Measurements from ENCODE around the gene HOMEZ.
"Not testable (repeated sequence)": the region's sequence is repeated elsewhere in the genome, so short reads cannot be mapped to it uniquely, and the experiment has no call there.

The HOMEZ gene

GRCh38 chr14:23281247-23281646 lies 4.7 kb downstream of the HOMEZ start:
- DNase-seq = no peak

DNA sequence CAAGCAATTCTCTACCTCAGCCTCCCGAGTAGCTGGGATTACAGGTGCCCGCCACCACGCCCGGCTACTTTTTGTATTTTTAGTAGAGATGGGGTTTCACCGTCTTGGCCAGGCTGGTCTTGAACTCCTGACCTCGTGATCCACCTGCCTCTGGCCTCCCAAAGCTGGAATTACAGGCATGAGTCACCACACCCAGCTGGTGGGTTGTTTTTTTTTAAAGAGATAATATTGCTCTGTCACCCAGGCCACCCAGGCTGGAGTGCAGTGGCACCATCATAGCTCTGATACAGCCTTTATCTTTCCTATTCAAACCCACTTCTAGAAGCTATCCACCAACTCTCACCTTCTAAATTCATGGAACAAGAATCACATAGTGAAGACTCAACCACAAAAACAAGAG lies 8.0 kb downstream of the HOMEZ start:
- not testable (repeated sequence) for DNase-seq

GRCh38 chr14:23277189-23277588 lies 8.7 kb downstream of the HOMEZ start:
- no peak for DNase-seq

GRCh38 chr14:23275412-23275811 lies 10.5 kb downstream of the HOMEZ start:
- DNase-seq = no peak

DNA sequence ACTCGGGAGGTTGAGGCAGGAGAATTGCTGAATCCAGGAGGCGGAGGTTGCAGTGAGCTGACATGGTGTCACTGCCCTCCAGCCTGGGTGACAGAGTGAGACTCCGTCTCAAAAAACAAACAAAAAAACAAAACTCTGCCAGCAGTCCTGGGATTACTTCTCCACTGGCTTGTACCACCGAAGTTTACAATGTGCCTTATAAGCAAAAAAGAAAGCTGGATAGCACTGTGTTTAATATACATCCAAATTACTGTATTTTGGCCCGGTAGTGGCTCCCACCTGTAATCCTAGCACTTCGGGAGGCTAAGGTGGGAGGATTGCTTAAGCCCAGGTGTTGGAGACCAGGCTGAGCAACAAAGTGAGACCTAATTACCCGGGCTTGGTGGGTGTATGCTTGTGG lies 16.7 kb downstream of the HOMEZ start:
- DNase-seq = no peak

- DNase-seq = not testable (repeated sequence)
Observed at GRCh38 chr14:23260849-23261248, 25.1 kb downstream of the HOMEZ start.

DNA sequence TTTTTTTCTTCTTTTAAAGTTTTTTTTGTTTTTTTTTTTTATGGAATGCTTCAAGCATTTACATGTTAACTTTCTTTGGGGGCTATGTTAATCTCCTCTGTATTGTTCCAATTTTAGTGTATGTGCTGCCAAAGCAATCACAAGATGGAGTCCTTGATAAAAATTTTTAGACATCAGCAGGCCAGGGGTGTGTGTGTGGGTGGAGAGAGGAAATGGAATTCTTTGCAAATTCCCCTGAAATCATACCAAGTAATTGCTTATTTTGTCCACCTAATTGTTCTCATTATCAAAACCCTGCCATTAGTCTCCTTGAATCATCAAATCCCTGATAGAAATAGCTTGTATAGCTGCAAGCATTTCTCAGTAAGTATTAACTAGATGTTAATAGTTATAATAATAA lies 26.5 kb downstream of the HOMEZ start:
- DNase-seq = no peak

- DNase-seq = no peak
Observed at GRCh38 chr14:23258256-23258655, 27.7 kb downstream of the HOMEZ start.

GRCh38 chr14:23252420-23253333 lies 33.3 kb downstream of the HOMEZ start:
- no peak for DNase-seq

- no peak for DNase-seq
Observed at GRCh38 chr14:23252006-23252405, 33.9 kb downstream of the HOMEZ start.

- DNase-seq = no peak
Observed at GRCh38 chr14:23249824-23250223, 36.1 kb downstream of the HOMEZ start.

DNA sequence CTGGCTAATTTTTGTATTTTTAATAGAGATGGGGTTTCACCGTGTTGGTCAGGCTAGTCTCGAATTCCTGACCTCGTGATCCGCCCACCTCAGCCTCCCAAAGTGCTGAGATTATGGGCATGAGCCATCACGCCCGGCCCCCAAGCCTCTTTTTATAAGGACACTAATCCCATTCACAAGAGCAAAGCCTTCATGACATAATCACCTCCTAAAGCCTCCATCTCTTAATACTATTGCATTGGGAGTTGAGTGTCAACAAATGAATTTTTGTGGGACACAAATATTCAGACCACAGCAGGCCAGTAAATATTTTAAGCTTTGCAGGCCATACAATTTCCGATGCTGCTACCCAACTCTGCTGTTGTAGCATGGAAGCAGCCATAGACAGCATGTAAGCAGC lies 37.3 kb downstream of the HOMEZ start:
- DNase-seq = no peak

GRCh38 chr14:23245282-23245681 lies 40.6 kb downstream of the HOMEZ start:
- DNase-seq = no peak

DNA sequence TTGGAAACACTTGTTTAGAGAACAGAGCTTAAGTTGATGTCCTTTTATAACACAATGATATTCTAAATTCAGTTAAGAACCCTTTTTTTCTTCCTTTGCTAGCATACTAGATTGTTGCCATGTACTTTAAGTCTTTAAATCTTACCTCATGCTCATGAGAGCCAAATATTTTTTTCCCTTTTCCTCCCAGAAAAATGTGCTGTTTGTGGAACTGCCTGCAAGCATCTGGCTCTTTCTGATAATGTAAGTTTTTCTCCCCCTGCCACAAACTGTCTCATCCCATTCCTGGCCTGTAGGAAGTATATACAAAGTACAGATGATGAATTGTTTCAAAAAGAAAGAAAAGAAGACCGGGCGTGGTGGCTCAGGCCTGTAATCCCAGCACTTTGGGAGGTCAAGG lies 42.9 kb downstream of the HOMEZ start:
- DNase-seq = no peak

DNA sequence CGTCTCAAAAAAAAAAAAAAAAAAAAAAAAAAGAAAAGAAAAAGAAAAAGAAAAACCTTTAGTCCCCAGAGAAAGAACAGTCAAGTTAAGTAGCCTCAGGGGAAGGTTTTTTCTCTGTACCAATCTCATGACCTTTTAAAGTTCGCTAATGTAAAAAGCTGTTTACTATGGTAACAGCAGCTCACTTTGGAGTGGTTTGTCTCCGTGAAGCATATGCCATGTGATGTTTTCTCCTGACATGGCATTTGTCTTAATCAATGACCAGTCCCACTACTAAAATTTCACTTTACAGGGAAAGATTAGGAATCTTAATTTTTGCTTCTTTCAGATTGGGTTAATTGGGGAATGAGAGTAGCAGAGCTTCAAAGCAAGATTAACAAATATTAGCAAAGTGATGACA lies 43.9 kb downstream of the HOMEZ start:
- no peak for DNase-seq

GRCh38 chr14:23241061-23241715 lies 44.7 kb downstream of the HOMEZ start:
- DNase-seq = not testable (repeated sequence)

GRCh38 chr14:23240661-23241060 lies 45.3 kb downstream of the HOMEZ start:
- DNase-seq = no peak

DNA sequence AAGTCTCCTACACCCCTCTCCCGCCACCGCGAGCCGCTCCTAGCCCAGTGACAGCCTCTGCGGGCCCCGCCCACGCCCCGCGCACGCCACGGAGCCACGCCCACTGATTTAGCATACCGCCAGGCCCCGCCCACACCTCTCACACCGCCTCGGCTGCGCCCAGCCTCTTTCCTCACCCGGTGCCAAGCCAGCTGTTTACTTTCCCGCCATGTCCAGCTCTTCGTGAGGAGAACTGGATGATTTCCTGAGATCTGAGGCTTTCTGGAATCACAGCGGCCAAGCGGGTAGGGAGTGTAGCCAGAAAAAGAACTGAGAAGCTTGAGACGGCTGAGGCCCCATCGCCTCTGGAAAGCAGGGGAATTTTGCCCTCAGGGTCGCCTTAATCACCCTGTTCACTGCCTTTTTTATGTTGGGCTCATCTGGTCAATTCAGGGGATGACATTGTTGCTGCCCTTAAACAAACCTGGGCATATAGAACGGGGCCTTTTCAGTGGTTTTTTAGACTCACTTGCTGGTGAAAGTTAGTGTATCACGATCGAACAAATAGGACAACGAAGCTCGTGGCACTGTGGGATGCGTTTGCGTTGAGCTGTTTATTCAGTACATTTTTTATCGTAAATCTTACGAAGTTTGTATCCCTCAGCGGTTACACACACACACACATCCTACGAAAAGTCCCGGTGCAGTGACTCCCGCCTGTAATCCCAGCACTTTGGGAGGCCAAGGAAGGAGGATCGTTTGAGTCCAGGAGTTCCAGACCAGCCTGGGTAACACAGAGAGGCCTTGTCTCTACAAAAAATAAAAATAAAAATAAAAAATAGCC lies 47.9 kb downstream of the HOMEZ start, which contains the start of gene RNF212B:
TSS of gene RNF212B (plus strand) at position 165 of the 823 bp plus-strand sequence. CDS start 2,410 bp downstream, outside the sequence.
- DNase-seq = peak; percentile 31 to 62

DNA sequence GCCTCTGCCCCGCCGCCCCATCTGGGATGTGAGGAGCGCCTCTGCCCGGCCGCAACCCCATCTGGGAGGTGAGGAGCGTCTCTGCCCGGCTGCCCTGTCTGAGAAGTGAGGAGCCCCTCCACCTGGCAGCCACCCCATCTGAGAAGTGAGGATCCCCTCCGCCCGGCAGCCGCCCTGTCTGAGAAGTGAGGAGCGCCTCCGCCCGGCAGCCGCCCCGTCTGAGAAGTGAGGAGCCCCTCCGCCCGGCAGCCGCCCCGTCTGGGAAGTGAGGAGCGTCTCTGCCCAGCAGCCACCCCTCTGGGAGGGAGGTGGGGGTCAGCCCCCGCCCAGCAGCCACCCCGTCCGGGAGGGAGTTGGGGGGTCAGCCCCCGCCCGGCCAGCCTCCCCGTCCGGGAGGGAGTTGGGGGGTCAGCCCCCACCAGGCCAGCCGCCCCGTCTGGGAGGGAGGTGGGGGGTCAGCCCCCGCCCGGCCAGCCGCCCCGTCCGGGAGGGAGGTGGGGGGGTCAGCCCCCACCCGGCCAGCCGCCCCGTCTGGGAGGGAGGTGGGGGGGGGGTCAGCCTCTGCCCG lies 53.6 kb downstream of the HOMEZ start:
- DNase-seq = not testable (repeated sequence)

DNA sequence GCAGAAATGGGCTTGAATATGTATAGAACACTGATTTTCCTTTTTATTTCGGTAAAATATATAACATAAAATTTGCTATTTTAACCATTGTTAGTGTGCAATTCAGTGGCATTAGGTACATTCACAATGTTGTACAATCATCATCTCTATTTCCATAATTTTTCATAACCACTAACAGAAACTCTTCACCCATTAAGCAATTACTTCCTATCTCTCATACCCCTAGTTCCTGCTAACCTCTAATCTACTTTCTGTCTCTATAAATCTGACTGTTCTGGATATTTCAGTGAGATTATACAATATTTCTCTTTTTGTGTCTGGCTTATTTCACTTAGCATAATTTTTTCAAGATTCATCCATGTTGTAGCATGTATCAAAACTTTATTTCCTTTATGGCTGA lies 57.1 kb downstream of the HOMEZ start:
- no peak for DNase-seq

DNA sequence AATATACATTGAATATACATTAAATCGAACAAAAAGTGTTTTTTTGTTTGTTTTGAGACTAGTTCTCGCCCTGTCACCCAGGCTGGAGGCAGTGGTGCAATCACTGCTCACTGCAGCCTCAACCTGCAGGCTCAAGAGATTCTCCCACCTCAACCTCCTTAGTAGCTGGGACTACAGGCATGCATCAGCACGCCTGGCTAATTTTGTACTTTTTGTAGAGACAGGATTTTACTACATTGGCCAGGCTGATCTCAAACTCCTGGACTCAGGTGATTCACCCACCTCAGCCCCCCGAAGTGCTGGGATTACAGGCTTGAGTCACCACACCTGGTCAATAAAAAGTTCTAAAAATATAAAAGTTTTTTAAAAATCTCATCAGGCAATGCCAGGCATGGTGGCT lies 58.4 kb downstream of the HOMEZ start:
- DNase-seq = no peak

DNA sequence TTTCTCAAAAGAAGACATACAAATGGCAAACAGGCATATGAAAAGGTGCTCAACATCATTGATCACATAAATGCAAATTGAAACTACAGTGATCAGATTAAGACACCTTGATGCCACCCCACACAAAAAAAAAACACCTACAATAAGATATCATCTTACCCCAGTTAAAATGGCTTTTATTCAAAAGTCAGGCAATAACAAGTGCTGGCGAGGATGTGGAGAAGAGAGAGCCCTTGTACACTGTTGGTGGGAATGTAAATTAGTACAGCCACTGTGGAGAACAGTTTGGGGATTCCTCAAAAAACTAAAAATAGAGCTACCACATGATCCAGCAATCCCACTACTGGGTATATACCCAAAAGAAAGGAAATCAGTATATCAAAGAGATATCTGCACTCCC lies 61.0 kb downstream of the HOMEZ start:
- DNase-seq = not testable (repeated sequence)
